Natural killer cell (primary cell): Measurements from ENCODE around the gene NAALADL2. TPM values are rescaled to one million over a fixed set of nuclear protein-coding genes. Genes with fewer than 3 reads are reported as not detected.

Experiments used
- ATAC-seq, 3 donors: fragments of 150-1000 bp in 2 of 3; fragments of 200-7000 bp in 1 of 3; cut with Tn5 transposase; 1 replicate in 1 of 3; 2 replicates in 2 of 3; pipeline ENCODE4 v1.10.0; 2021; ENCODE audit warnings: mild to moderate bottlenecking in 2 of 3, moderate library complexity in 2 of 3
- DNase-seq, 2 donors: peaks; one replicate each; pipeline versions ENCODE4 v3.0.0 to v3.0.0-alpha.2; 2013 to 2021; ENCODE audit warnings: mixed read lengths in 1 of 2
- H3K27ac ChIP-seq: one replicate; pipeline ENCODE4 v1.5.1; 2013; ENCODE audit warnings: mild to moderate bottlenecking, low read length
- H3K27me3 ChIP-seq: one replicate; pipeline ENCODE4 v1.6.1; 2013; ENCODE audit warnings: low read length; ENCODE audit not compliant: control insufficient read depth, insufficient read depth
- H3K36me3 ChIP-seq: one replicate; pipeline ENCODE4 v1.6.1; 2013; ENCODE audit warnings: low read length; ENCODE audit not compliant: control insufficient read depth, insufficient read depth
- H3K4me1 ChIP-seq: one replicate; pipeline ENCODE4 v1.6.1; 2013; ENCODE audit warnings: low read length; ENCODE audit not compliant: control insufficient read depth, insufficient read depth
- H3K4me3 ChIP-seq: one replicate; pipeline ENCODE4 v1.5.1; 2013; ENCODE audit warnings: low read length
- H3K9me3 ChIP-seq: one replicate; pipeline ENCODE4 v1.6.1; 2013; ENCODE audit warnings: low read length; ENCODE audit not compliant: control insufficient read depth, insufficient read depth
- H3K27ac Mint-ChIP-seq, 2 donors: one replicate each; pipeline ENCODE4 v1.8.0; 2022; ENCODE audit warnings: mild to moderate bottlenecking in 2 of 2, mixed read lengths in 2 of 2, moderate library complexity in 1 of 2
- H3K27me3 Mint-ChIP-seq, 2 donors: one replicate each; pipeline ENCODE4 v1.8.0; 2022; ENCODE audit warnings: low read depth in 2 of 2, mixed read lengths in 2 of 2
- H3K36me3 Mint-ChIP-seq: one replicate; pipeline ENCODE4 v1.8.0; 2022; ENCODE audit warnings: mixed read lengths
- H3K4me1 Mint-ChIP-seq, 2 donors: one replicate each; pipeline ENCODE4 v1.8.0; 2022; ENCODE audit warnings: mixed read lengths in 2 of 2
- H3K4me3 Mint-ChIP-seq: one replicate; pipeline ENCODE4 v1.8.0; 2022; ENCODE audit warnings: mild to moderate bottlenecking, moderate library complexity, mixed read lengths
- H3K9me3 Mint-ChIP-seq, 2 donors: one replicate each; pipeline ENCODE4 v1.8.0; 2022; ENCODE audit warnings: mixed read lengths in 2 of 2
- CTCF ChIP-seq: fragments of 200-600 bp; IDR thresholded peaks from one replicate; pipeline ENCODE4 v1.8.0; 2022; ENCODE audit warnings: antibody characterized with exemption
- WGBS: methylation state at CpG from one replicate; pipeline ENCODE4 v1.1.7; 2013; ENCODE audit warnings: missing lambda C conversion rate; ENCODE audit not compliant: insufficient coverage; 5-methylcytosine and 5-hydroxymethylcytosine counted together
- intact Hi-C: fragments of 100-400 bp; cut with micrococcal nuclease; formaldehyde crosslinking; loops from one replicate; pipeline ENCODE4 v1.14.2; 2022
- total RNA-seq, 4 donors: library from RNA; stranded (reverse); fragments of 120-200 nt in 1 of 4; gene quantifications; one replicate each; pipeline versions ENCODE4 v1.2.3 to v1.2.4, GENCODE V29; 2013 to 2022

The NAALADL2 gene
- total RNA-seq, 3 donors from 2014 or later (not counting 1 experiment from before 2014, with no cell fraction given): not detected

DNA sequence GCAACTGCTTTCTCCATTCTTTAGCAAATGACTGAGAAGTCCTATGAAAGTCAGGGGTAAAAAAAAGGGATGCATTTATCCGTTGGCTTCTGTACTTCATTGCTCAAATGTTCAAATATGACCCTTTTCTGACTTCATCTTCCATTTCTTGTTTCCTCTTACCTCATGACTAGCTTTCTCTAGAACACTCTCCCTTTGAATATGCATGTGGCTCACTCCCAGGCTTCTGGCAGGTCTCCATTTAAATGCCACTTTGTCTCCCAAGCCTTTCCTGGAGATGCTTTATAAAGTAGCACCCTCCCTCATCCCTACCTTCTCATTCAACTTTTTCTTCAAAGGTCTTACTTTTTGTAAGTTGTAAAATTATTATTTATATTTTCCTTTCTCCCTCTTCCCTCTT is 781.8 kb downstream of the NAALADL2 start:
- H3K36me3 Mint-ChIP-seq: no peaks in the 10 kb centered on the region
- TF ChIP-seq CTCF: no peak
- no peaks in the 10 kb centered on the region for H3K4me1 Mint-ChIP-seq
- H3K27me3 ChIP-seq: no peaks in the 10 kb centered on the region
- H3K9me3 Mint-ChIP-seq: peaks cover 12 to 15% of the 10 kb centered on the region in 2 donors
- H3K27ac Mint-ChIP-seq: no peak overlapping the region
- no peaks in the 10 kb centered on the region for H3K4me1 ChIP-seq
- H3K4me3 ChIP-seq: no peak overlapping the region
- ATAC-seq: no peak
- no peak overlapping the region for H3K4me3 Mint-ChIP-seq
- DNase-seq: no peak
- H3K27me3 Mint-ChIP-seq: no peaks in the 10 kb centered on the region
- H3K9me3 ChIP-seq: peaks cover 8% of the 10 kb centered on the region
- intact Hi-C loops: no loop called here
- 56% methylated on average over 1 of the region's 1 CpG for WGBS
- no peaks in the 10 kb centered on the region for H3K36me3 ChIP-seq
- no peak overlapping the region for H3K27ac ChIP-seq

GRCh38 chr3:175646865-175647264 is 787.7 kb downstream of the NAALADL2 start:
- Mint-ChIP-seq H3K9me3 (peaks cover 5 to 15% of the 10 kb centered on the region in 2 donors), H3K27me3 (no peaks in the 10 kb centered on the region), H3K27ac (no peak overlapping the region), H3K36me3 (no peaks in the 10 kb centered on the region), H3K4me1 (no peaks in the 10 kb centered on the region), H3K4me3 (no peak overlapping the region)
- no peak overlapping the region for H3K4me3 ChIP-seq
- DNase-seq (no peak), ATAC-seq (no peak)
- 52% methylated on average over 3 of the region's 3 CpGs for WGBS
- H3K36me3 ChIP-seq: no peaks in the 10 kb centered on the region
- H3K4me1 ChIP-seq: no peaks in the 10 kb centered on the region
- TF ChIP-seq CTCF: no peak
- intact Hi-C loops: no loop called here
- H3K27ac ChIP-seq: no peak overlapping the region
- H3K27me3 ChIP-seq: no peaks in the 10 kb centered on the region
- H3K9me3 ChIP-seq: no peaks in the 10 kb centered on the region

GRCh38 chr3:175648899-175649298 is 789.8 kb downstream of the NAALADL2 start:
- H3K4me3 Mint-ChIP-seq: no peak overlapping the region
- H3K27ac Mint-ChIP-seq: no peak overlapping the region
- Histone ChIP-seq H3K27ac (no peak overlapping the region), H3K4me1 (no peaks in the 10 kb centered on the region), H3K9me3 (no peaks in the 10 kb centered on the region), H3K4me3 (no peak overlapping the region), H3K27me3 (no peaks in the 10 kb centered on the region), H3K36me3 (no peaks in the 10 kb centered on the region)
- H3K9me3 Mint-ChIP-seq: peaks cover 3 to 21% of the 10 kb centered on the region in 2 donors
- H3K4me1 Mint-ChIP-seq: no peaks in the 10 kb centered on the region
- DNase-seq: no peak
- no peak for TF ChIP-seq CTCF
- intact Hi-C loops: no loop called here
- no peak for ATAC-seq
- no peaks in the 10 kb centered on the region for H3K27me3 Mint-ChIP-seq
- no peaks in the 10 kb centered on the region for H3K36me3 Mint-ChIP-seq

DNA sequence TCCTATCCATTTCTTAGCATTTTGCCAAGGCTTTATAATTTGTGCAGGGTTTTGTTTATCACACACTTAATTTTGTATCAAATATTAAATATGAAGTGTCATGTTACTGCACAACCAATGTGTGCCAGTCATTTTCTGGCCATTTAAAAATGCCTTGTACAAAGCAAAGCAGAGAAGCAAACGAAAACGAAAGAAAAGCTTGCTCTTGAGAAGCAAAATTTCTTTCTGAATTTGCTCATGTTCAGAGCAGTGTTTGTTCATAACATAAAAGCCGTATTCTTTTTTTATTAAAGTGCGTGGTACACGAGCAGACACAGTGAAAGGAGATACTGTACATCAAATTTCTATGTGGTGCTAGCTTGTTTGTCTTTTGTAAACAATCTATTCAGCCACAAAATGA is 792.6 kb downstream of the NAALADL2 start:
- Histone ChIP-seq H3K4me3 (no peak overlapping the region), H3K9me3 (no peaks in the 10 kb centered on the region), H3K4me1 (no peaks in the 10 kb centered on the region), H3K36me3 (no peaks in the 10 kb centered on the region), H3K27ac (no peak overlapping the region), H3K27me3 (no peaks in the 10 kb centered on the region)
- no peaks in the 10 kb centered on the region for H3K4me1 Mint-ChIP-seq
- DNase-seq: no peak
- WGBS: 95% methylated on average over 5 of the region's 5 CpGs
- no peak for ATAC-seq
- intact Hi-C loops: no loop called here
- no peaks in the 10 kb centered on the region for H3K27me3 Mint-ChIP-seq
- peaks cover 4 to 22% of the 10 kb centered on the region in 2 donors for H3K9me3 Mint-ChIP-seq
- no peak overlapping the region for H3K27ac Mint-ChIP-seq
- no peak for TF ChIP-seq CTCF
- H3K36me3 Mint-ChIP-seq: no peaks in the 10 kb centered on the region
- no peak overlapping the region for H3K4me3 Mint-ChIP-seq
